Thyroid gland (tissue), 4 donors: ENCODE results near the gene LRRC75B.
"Not testable (repeated sequence)": the region's sequence is repeated elsewhere in the genome, so short reads cannot be mapped to it uniquely, and the experiment has no call there.

Experiments used
- CTCF ChIP-seq, 6 experiments: fragments of 200-600 bp in 3 of 6; fragments of 450-650 bp in 3 of 6; sonication (generic) in 3 of 6; IDR thresholded peaks; one replicate each; pipeline ENCODE4 v1.5.1; 2016 to 2019; ENCODE audit warnings: antibody characterized with exemption in 6 of 6, mild to moderate bottlenecking in 2 of 6, inconsistent platforms in 1 of 6, moderate library complexity in 1 of 6
- POLR2A ChIP-seq, 2 donors: fragments of 450-650 bp; IDR thresholded peaks; one replicate each; pipeline ENCODE4 v1.6.1; 2017; ENCODE audit warnings: antibody characterized with exemption in 2 of 2, mild to moderate bottlenecking in 2 of 2, moderate library complexity in 1 of 2

GRCh38 chr22:24608327-24608726 is 15.5 kb upstream of the LRRC75B start:
- not testable (repeated sequence) for TF ChIP-seq CTCF, POLR2A (IDR thresholded peaks at IDR 0.05)
